Upper lobe of right lung (tissue), 1 donor: ENCODE results near the gene IGF1R. TPM values are rescaled to one million over a fixed set of nuclear protein-coding genes. Genes with fewer than 3 reads are reported as not detected.

ENCODE experiments used
- ATAC-seq: fragments of 200-7000 bp; cut with Tn5 transposase; one replicate; pipeline ENCODE4 v1.9.1; 2020; ENCODE audit warnings: mild to moderate bottlenecking, moderate library complexity
- DNase-seq: peaks from one replicate; pipeline ENCODE4 v3.0.0-alpha.2; 2020
- H3K27ac ChIP-seq: fragments of 200-600 bp; one replicate; pipeline ENCODE4 v1.8.0; 2022
- H3K27me3 ChIP-seq: fragments of 200-600 bp; one replicate; pipeline ENCODE4 v1.8.0; 2022; ENCODE audit warnings: mild to moderate bottlenecking
- H3K36me3 ChIP-seq: fragments of 200-600 bp; one replicate; pipeline ENCODE4 v1.8.0; 2022
- H3K4me1 ChIP-seq: fragments of 200-600 bp; one replicate; pipeline ENCODE4 v1.8.0; 2022
- H3K4me3 ChIP-seq: fragments of 200-600 bp; one replicate; pipeline ENCODE4 v1.8.0; 2022; ENCODE audit warnings: mild to moderate bottlenecking
- H3K9me3 ChIP-seq: fragments of 200-600 bp; one replicate; pipeline ENCODE4 v1.8.0; 2022
- intact Hi-C: fragments of 100-400 bp; cut with DNase I; formaldehyde crosslinking; loops from one replicate; pipeline ENCODE4 v1.11.0; 2022
- total RNA-seq: library from RNA; stranded (reverse); fragmentation: NEBNext Ultra II Directional; extraction: Animal tissue kit (Norgen Biotek cat#: 25700); gene quantifications from one replicate; pipeline ENCODE4 v1.2.1, GENCODE V29; 2021
- TF ChIP-seq, protein P1 (sequence below): fragments of 200-600 bp; IDR thresholded peaks from one replicate; pipeline ENCODE4 v1.8.0; 2022; ENCODE audit warnings: antibody characterized with exemption
- donor health status: DM: no; HTN: yes; CAD: no; lungs with severe emphysema.

Gene IGF1R
- total RNA-seq, 1 donor from 2014 or later = 40.0 TPM

GRCh38 chr15:98953000-98953787, 304.9 kb downstream of the IGF1R start:
- DNase-seq = no peak

DNA sequence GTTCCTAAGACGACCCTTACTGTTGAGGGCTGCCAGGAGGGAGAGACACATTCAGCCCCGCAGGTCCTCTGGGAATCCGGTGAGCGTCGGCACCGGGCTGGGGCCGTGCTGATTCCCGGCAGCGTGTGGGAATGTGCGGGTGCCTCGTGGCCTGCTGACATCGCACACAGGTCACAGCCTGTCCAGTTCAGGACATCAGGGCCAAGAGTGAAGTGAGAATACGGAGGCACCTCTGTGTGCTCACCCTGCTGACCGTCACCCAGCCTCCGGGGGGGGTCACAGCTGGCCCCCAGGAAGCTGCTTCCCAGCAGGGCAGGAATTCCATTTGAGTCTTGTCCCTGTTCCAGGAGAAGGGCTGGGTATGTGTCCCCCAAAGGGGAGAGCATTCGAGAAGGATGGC, 305.6 kb downstream of the IGF1R start:
- H3K4me3 ChIP-seq = no peak overlapping the region
- no peaks in the 10 kb centered on the region for H3K9me3 ChIP-seq
- ATAC-seq = peak; percentile 30
- intact Hi-C loops = no loop called here
- TF ChIP-seq, protein P1, sequence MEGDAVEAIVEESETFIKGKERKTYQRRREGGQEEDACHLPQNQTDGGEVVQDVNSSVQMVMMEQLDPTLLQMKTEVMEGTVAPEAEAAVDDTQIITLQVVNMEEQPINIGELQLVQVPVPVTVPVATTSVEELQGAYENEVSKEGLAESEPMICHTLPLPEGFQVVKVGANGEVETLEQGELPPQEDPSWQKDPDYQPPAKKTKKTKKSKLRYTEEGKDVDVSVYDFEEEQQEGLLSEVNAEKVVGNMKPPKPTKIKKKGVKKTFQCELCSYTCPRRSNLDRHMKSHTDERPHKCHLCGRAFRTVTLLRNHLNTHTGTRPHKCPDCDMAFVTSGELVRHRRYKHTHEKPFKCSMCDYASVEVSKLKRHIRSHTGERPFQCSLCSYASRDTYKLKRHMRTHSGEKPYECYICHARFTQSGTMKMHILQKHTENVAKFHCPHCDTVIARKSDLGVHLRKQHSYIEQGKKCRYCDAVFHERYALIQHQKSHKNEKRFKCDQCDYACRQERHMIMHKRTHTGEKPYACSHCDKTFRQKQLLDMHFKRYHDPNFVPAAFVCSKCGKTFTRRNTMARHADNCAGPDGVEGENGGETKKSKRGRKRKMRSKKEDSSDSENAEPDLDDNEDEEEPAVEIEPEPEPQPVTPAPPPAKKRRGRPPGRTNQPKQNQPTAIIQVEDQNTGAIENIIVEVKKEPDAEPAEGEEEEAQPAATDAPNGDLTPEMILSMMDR = no peak
- no peak for DNase-seq
- no peaks in the 10 kb centered on the region for H3K27me3 ChIP-seq
- peak overlapping the region; percentile 82 for H3K27ac ChIP-seq
- peaks cover 27% of the 10 kb centered on the region for H3K4me1 ChIP-seq
- peaks cover 38% of the 10 kb centered on the region for H3K36me3 ChIP-seq

More at GRCh38 chr15:98953000-98953787, 304.9 kb downstream of the IGF1R start:
- peaks cover 27% of the 10 kb centered on the region for H3K4me1 ChIP-seq
- ATAC-seq = no peak
- no peaks in the 10 kb centered on the region for H3K9me3 ChIP-seq
- peak overlapping the region; percentile 82 for H3K27ac ChIP-seq
- intact Hi-C loops = no loop called here
- H3K36me3 ChIP-seq = peaks cover 40% of the 10 kb centered on the region
- no peak overlapping the region for H3K4me3 ChIP-seq
- TF ChIP-seq, protein P1 = no peak
- no peaks in the 10 kb centered on the region for H3K27me3 ChIP-seq

DNA sequence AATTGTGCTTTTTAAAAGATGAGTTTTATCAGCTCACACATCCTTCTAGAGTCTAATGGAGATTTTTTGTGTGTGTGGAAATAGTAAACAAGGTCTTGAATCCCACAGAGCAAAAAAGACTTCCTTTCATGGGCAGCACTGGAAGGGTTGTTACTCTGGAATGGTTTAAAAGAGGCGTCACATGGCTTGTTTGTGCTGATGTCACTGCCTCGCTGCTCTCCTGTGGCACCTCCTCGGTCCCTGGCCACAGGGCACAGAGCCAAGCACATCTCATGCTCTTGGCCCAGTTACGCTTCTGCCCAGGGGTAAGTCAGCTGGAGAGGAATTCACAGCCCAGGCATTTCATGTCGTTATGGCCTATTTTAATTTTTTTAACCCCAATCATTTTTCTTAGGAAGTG, 306.1 kb downstream of the IGF1R start:
- no peaks in the 10 kb centered on the region for H3K27me3 ChIP-seq
- peaks cover 38% of the 10 kb centered on the region for H3K36me3 ChIP-seq
- H3K27ac ChIP-seq = peak overlapping the region; percentile 82
- ATAC-seq = peak; percentile 46
- H3K4me1 ChIP-seq = peaks cover 27% of the 10 kb centered on the region
- H3K4me3 ChIP-seq = no peak overlapping the region
- H3K9me3 ChIP-seq = no peaks in the 10 kb centered on the region
- intact Hi-C loops = no loop called here
- TF ChIP-seq, protein P1 = no peak
- DNase-seq = no peak

DNA sequence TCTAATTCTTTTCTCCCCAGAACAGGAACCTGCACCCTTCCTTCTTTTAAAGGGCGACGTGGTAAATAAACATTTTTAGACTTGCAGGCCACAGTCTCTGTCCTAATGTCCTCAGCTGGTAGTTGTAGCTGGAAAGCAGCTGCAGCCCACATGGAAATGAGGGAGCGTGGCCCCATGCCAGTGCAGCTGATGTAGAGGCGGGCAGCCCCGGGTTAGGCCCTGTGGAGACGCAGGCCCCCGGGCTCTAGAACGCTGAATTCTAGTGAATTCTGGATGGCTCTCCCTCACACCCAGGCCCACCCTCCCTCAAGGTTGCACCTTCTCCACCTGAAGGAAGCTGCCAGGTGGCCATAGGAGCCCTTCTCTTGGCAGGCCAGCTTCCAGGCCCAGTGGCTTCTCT, 307.0 kb downstream of the IGF1R start:
- Histone ChIP-seq H3K4me3 (no peak overlapping the region), H3K9me3 (no peaks in the 10 kb centered on the region), H3K36me3 (peaks cover 34% of the 10 kb centered on the region), H3K27ac (peak overlapping the region; percentile 82), H3K4me1 (peaks cover 27% of the 10 kb centered on the region), H3K27me3 (no peaks in the 10 kb centered on the region)
- TF ChIP-seq, protein P1 = no peak
- DNase-seq = no peak
- intact Hi-C loops = no loop called here
- no peak for ATAC-seq

DNA sequence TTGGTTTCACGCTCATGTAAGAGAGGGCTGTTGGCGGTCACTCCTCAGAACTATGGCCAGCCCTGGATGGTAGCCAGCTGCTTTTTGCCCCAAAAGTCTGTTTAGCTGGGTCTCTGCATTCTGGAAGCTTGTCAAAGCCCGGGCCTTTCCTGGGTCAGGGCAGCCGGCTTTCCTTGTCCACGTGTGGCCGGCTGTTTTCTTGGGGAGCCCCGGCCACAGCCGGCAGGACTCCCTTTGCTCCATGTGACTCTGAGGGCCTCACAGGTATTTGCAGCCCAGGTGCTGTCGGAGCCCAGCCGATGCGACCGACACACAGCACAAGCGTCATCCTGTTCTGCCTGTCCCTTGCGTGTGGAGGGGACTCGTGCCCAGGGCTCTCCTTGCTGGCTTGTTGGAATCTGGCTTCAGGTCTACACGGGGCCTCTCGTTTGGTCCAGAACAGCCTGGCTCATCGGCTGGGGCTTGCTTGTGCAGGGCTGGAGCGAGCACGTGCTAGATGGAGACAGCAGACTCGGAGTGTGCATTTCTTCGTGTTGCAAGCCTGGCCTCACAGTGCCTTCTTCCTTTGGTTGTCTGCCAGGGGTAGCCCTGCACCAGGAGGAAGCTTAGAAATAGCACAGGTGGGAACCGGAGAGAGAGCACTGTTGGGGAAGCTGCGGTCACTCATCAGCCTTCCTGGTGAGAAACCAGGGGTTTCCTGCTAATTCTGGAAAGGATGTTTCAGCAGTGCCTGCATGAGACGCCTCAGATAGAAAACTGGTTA, 307.8 kb downstream of the IGF1R start:
- Histone ChIP-seq H3K4me1 (peaks cover 27% of the 10 kb centered on the region), H3K9me3 (no peaks in the 10 kb centered on the region), H3K36me3 (peaks cover 34% of the 10 kb centered on the region), H3K27me3 (no peaks in the 10 kb centered on the region), H3K4me3 (no peak overlapping the region), H3K27ac (peak overlapping the region; percentile 51)
- ATAC-seq (no peak), DNase-seq (no peak)
- TF ChIP-seq, protein P1 = no peak
- intact Hi-C loops = no loop called here
